Brain pericyte (primary cell): ENCODE data around the gene WFDC1.

ENCODE experiments used
- DNase-seq: peaks from one replicate; pipeline ENCODE4 v3.0.0-alpha.2; 2012; ENCODE audit warnings: low read depth, low spot score

Gene WFDC1

DNA sequence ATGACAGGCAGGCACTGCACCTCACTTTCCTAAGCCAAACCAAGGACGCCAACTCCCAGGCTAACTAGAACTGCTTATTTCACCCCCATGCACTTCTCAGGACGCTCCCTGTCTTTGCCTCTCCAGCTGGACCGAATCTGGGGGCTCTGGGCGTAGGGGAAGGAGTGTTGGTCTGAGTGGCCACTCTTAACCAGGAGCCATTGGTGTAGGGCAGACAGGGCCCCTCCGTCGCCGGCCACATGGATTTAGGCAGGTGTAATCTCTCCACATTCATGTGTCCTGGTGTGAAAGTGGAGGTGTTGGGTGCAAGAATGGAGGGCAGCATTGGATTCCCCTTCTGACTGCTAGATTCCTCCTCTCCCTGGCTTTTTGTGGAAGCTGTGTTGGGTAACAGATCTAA is 83.4 kb downstream of the WFDC1 start:
- no peak for DNase-seq

DNA sequence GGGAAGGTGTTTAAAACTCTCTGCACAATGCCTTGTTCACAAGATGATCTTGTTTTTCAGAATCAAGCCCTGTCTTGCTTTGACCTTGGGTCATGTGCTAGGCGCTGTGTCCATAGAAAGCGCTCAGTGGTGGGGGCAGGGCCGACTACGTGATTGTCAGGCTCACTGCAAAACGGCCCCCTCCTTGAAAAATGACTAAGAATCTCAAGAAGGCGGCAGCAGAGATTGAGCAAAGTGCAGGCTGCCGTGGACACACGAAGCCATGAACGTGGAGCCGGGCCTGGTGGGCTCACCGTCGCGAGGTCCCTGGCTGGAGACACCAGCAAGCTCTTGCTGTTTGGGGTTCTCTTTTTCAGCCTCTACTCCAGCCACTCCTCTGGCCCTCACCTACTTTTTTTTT is 83.9 kb downstream of the WFDC1 start:
- DNase-seq = no peak

DNA sequence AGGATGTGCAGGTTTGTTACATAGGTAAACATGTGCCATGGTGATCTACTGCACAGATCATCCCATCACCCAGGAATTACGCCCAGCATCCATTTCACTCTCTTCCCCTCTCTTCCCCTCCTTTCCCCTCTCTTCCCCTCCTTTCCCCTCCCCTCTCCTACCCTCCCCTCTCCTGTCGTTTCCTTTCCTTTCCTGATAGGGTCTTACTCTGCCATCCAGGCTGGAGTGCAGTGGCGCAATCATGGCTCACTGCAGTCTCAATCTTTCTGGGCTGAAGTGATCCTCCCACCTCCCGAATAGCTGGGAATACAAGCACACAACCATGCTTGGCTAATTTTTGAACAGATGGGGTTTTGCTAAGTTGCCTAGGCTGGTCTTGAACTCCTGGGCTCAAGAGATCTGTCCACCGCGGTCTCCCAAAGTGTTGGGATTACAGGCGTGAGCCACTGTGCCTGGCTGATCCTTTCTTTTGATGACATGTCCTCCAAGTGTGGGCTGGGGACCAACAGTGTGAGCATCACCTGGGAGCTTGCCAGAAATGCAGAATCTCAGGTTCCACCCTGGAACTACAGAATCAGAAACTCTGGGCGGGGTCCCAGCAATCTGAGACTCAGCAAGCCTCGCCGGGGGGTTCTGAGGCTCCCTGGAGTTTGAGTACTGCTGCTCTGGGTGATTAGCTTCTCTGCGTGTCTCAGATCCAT is 84.5 kb downstream of the WFDC1 start:
- no peak for DNase-seq
